NCI-H2196 treated with DMSO at 0.1 percent for 48 hours (cell line): ENCODE results near the gene NOSTRIN.
A peak's percentile ranks its signal among the peaks of the same experiment; 100 is the strongest.
"Not testable (repeated sequence)": the region's sequence is repeated elsewhere in the genome, so short reads cannot be mapped to it uniquely, and the experiment has no call there.

Experiments
- DNase-seq: peaks from one replicate; lab custom pipeline; 2025; ENCODE audit not compliant: unreplicated experiment; lab: John Stamatoyannopoulos, UW

The NOSTRIN gene

DNA sequence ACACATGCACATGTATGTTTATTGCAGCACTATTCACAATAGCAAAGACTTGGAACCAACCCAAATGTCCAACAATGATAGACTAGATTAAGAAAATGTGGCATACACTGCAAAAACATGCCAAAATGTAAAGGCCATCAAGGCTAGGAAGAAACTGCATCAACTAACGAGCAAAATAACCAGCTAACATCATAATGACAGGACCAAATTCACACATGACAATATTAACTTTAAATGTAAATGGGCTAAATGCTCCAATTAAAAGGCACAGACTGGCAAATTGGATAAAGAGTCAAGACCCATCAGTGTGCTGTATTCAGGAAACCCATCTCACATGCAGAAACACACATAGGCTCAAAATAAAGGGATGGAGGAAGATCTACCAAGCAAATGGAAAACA, 64.7 kb downstream of the NOSTRIN start:
- not testable (repeated sequence) for DNase-seq

DNA sequence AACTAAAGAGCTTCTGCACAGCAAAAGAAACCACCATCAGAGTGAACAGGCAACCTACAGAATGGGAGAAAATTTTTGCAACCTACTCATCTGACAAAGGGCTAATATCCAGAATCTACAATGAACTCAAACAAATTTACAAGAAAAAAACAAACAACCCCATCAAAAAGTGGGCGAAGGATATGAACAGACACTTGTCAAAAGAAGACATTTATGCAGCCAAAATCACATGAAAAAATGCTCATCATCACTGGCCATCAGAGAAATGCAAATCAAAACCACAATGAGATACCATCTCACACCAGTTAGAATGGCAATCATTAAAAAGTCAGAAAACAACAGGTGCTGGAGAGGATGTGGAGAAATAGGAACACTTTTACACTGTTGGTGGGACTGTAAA, 67.9 kb downstream of the NOSTRIN start:
- DNase-seq, result not testable (repeated sequence)

DNA sequence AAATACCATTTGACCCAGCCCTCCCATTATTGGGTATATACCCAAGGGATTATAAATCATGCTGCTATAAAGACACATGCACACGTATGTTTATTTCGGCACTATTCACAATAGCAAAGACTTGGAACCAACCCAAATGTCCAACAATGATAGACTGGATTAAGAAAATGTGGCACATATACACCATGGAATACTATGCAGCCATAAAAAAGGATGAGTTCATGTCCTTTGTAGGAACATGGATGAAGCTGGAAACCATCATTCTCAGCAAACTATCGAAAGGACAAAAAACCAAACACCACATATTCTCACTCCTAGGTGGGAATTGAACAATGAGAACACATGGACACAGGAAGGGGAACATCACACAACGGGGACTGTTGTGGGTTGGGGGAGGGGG, 68.4 kb downstream of the NOSTRIN start:
- DNase-seq, result not testable (repeated sequence)

DNA sequence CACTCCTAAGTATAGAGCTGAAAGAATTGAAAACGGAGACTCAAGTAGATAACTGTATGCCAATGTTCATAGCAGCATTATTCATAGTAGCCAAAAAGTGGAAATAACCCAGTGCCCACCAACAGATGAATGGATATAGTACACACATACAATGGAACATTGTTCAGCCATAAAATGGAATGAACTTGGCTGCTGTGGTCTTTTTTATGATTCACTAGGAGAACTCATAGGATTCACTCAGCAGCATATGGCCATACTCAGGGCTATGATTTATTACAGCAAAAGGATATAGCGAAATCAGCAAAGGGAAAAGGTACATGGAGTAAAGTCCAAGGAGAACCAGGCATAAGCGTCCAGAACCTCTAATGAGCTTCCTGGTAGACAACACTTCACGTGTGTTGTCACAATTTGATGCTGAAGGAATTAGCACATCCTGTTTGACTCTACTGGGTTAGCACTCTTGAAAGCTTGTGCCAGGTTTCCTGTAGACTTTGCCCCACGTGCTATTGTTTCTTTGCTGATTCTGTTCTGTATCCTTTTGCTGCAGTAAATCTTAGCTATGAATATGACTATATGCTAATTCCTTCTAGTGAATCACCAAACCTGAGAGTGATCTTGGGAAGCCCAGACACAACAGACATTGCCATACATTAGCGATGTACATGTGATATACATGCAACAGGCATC, 72.1 kb downstream of the NOSTRIN start:
- no peak for DNase-seq

DNA sequence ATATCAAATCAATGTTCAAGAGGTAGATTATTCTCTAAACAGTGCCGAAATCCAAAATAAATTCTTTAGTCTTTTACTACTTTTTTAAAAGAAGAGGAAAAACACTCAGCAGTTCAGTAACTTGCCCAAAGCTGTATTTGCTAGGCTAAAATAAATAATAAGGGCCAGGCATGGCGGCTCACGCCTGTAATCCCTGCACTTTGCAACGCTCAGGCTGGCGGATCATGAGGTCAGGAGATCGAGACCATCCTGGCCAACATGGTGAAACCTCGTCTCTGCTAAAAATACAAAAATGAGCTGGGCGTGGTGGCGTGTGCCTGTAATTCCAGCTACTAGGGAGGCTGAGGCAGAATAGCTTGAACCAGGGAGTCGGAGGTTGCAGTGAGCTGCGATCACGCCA, 79.7 kb downstream of the NOSTRIN start:
- DNase-seq, result not testable (repeated sequence)

DNA sequence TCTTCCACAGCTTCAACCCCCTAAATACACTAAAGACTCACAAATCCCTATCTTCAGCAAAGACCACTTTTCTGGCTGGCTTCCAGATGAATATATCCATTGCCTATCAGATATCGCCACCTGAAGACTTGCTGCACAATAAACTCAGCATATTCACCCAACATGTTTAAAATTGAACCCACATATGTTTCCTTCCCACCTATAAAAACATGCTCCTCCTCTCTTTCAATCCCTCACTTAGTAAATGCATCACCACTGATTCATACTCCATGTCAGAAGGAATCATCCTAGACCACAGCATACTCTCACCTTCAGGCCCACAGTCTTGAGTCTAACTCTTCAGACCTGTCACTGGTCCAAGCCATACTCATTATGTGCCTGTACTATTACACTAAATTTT, 82.5 kb downstream of the NOSTRIN start:
- DNase-seq, result no peak

DNA sequence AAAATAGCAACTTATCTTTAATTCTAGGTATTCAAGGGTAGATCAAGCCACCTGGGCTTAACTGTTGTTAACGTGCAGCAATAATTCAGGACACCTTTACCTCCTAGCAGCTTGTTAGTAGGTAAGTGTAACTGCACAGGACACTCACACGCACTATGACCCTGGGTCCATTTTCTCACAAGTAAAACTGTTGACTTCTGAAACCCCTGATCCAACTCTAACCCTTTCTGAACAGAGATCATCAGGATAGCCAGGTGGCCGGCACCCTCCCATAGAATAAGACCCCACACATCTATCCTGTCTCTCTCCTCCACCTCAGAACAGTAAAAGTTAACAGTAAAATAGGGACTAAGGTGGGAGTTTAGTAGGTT, 87.2 kb downstream of the NOSTRIN start:
- DNase-seq, result no peak

DNA sequence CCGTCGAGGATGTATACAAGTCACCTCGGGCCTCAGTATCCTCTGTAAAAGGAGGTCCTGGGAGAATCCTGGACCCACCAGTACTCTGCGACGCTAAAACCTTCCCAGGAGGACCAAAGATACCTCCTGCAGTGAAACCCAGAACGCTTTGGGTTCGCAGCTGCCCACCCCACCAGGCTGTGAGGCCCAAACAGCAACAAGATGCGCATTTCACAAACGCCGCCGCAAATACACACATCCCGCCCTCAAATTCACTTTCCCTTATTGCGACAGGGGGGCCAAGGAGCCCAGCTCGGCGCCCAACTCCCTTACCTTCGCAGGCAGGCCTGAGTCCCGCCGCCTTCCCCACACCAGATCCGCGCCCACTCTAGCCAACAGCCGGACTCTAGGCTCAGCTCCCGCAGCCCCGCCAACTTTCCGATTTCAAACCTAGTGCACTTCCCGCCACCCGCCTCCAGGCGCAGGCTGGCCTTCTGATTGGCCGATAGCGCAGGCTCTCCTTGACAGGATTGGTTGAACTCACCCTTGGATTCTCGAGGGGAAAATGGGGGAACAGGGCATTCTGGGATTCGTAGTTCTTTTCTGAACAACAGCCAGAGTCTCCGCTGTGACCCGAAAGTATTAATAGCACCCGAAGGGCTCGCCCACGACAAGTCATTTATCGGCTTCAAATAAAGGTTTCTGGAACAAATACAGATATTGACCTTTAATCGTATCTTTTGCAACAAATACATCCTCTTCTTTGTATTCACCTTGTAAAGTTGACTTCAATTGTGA, 87.8 kb downstream of the NOSTRIN start, which contains the start of gene SPC25:
Gene SPC25 (minus strand): TSS at position 425 of the 777 bp plus-strand sequence. CDS start 911 bp downstream, outside the sequence.
- DNase-seq, result peak; percentile 90

DNA sequence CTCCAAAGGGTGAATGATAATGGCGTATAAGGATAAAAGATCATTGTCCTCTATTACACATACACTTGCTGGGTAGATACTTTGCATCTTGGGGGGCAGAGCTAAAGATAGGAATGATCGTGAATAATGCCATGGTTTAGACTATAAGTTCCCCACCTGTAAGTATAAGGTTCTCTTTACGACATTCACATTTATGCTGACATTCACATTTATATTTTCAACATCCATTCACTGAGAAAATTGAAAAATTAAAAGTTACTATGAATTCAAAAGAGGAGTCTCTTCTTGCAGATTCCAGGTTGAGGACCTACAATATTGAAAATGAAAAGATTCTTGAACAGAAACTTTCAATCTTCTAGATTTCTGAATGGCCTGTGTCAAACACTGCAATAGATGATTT, 89.9 kb downstream of the NOSTRIN start:
- DNase-seq, result no peak

DNA sequence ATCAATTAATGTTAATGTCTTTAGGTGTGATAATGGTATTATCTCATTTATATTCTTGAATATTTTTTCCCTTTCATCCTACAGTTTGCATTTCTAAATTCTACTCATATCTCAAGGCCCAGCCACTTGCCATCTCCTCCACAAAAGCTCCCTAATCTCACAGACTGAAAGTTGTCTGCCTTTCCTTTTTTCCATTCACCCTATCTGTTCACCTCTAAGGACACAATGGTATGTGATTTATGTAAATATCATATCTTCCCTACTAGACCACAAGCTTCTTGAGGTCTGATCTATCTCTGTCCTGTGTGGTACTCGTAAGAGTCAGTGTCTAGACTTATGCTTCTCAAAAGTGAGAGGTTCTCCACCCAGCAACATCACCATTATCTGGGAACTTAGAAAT, 91.7 kb downstream of the NOSTRIN start:
- DNase-seq, result no peak

DNA sequence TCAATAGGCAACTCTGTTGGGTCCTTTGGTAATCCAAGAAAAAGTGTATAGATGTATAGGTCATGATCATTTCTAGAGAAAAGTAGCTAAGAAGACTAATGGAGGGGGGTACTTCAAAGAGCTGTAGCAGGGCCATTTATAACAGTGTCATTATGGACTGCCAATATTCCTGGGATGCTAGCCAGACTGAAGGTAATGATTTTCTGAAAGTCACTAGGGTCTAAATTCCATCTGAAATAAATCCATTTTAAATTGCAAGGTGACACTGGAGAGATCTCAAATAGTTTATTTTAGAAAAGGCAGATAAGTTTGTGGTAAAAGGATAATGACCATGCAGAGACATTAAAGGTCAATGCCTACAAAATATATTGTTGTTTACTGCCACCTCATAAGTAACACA, 92.3 kb downstream of the NOSTRIN start:
- DNase-seq, result no peak

DNA sequence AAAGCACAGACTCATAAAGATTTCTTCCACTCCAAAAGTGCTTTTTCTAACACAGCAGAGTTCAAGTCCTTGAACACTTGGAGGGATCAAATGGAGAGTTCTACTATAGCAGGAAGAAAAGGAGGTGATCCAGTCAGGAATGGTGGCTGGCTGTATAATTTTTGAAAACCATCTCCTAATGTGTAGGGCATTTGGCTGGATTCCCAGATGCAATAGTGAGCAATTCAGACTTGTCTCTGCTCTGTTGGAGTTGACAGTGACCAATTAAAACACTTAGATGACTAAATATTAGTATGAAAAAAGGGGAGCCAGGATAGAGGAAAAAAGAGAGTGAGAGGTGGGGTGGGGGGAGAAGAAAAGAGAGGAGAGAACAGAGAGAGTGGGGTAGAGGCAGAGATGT, 93.3 kb downstream of the NOSTRIN start:
- DNase-seq, result no peak

DNA sequence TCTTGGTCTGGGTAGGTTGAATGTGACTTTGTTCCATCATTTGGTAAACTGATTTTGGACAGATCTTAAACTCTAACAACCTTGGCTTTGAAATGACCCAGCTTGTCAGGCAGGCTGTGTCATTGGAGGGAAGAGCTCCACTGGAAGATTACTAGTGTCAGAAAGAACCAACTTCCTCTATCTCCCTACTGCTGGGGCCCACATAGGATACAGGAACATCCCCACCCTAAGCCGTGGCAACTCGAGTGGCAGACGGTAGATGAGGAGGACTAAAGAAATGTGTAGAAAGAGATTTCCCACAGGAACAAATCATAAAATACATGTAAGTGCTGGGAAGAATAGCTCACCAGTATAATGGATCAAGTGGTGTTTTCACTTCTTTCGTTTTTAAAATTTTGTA, 94.3 kb downstream of the NOSTRIN start:
- no peak for DNase-seq

DNA sequence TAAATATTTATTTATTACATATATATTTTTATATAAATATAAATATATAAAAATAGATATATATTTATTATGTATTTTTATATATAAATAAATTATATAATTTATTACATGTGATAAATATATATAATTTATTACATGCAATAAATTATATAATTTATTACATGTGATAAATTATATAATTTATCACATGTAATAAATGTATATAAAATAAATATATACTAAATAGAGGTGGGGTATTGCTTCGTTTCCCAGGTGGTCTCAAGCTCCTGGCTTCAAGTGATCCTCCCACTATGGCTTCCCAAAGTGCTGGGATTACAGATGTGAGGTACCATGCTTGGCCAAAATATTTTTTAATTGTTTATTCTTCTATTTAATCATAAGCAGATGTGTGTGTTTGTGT, 95.0 kb downstream of the NOSTRIN start:
- DNase-seq, result no peak

DNA sequence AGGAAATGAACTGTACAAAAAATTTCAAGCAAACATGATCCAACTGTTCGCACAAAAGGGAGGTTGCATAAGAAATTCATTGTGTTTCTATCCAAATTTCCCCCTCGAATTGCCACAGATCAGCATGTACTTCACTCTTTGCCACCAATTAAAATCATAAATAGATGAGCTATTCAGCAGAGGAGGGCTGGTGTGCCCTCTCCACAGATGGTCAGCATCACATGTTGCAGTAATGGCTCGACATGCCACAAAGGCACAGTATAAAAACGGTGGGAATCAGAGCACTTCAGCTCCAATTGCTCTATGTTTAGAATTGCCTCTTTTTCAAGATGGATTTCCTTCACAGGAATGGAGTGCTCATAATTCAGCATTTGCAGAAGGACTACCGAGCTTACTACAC, 98.6 kb downstream of the NOSTRIN start, which contains the start of gene G6PC2:
Gene G6PC2 (plus strand): TSS at position 289 of the 400 bp plus-strand sequence. CDS start 41 bp downstream, at position 330.
- no peak for DNase-seq

DNA sequence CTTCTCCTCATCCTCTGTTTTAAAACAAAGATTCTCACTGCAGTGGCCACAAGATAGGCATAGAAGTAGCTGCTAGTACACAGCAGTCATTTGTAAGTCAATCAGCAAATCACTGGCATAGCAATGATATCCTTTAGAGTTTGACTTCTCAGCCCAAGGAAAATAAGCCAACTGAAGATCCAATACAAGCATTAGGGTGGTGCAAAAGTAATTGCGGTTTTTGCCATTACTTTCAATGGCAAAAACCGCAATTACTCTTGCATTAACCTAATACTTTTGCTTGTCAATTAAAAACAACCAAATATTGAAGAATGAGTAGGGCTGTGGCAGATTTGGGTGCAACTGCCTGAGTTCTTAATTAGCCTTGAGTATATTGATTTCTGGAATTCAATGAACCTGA, 101.5 kb downstream of the NOSTRIN start:
- DNase-seq, result no peak

DNA sequence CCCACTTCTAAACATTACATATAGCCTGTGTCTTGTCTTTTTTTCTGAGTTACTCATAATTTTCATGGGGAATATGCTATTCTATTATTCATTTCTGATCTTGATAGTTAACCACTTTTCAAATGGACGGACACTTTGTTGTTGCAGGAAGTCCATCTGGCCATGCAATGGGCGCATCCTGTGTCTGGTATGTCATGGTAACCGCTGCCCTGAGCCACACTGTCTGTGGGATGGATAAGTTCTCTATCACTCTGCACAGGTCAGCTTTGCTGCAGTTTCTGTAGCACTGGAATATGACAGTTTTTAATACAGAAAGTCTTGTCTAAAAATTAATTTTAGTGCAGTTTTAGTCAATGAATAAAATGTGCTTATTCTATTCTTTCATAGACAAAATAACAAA, 101.9 kb downstream of the NOSTRIN start:
- no peak for DNase-seq

DNA sequence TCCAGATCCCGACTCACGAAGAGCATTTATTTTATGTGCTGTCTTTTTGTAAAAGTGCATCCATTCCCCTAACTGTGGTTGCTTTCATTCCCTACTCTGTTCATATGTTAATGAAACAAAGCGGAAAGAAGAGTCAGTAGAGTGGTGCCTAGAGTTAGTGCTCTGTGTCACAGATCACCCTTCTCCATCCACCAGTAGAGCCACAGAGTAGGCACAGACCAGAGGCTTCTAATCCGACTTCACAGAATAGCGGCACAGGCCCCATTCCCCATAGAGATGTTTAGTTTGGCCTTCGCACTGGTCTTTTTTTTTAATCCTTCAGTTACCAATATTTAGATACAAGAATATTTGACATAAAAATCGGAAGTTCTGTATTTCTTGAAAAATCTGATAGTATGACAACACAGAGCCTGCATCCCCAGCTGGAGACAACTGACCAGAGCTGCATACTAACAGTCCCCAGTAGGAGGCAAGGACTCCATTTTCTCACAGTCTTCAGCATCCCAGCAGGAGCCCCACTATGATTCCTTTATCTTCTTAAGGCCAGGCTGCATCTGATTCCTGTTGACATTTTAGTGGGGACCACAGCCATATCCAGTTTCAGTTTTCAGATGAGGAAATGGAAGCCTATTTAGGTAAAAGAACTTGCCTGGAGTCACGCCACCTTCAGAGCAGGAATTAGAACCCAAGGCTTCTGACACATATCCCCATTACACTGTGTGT, 105.7 kb downstream of the NOSTRIN start:
- no peak for DNase-seq

DNA sequence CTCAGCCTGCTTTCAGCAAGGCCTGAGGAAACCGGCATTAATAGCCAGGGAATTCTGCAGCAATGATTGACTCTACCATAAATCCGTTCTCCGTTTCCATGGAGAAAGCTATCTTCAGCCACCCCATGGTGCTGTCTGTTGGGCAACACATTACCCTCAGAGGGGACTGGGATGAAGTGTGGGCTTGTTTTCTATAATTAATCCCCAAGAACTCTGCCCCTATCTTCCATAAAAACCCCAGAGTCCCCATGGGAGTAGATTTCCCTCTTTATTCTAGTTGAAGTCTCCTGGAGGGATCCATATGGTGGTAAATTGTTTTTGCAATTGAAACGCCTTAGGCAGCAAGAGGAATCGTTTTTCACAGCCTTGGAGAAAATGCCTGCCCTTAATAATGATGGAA, 107.9 kb downstream of the NOSTRIN start:
- DNase-seq, result no peak

DNA sequence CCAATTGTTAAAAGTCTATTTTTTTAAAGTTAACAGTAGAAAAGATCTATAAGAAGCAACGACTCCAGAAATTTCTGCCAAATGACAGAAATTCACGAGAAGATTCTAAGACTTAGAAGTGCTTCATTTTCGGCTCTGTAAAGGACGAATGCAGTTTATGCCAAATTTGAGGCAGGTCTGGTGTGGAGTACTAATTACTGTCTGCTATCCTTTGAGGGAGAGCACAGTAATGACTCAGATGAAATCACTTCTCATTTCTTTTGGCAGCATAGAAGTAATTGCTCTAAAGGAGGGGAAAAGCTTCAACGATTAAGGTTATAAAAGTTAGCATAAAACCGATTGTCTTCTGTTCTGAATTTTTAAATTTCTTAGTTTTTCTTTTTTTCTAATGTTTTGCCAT, 110.0 kb downstream of the NOSTRIN start:
- DNase-seq, result no peak

DNA sequence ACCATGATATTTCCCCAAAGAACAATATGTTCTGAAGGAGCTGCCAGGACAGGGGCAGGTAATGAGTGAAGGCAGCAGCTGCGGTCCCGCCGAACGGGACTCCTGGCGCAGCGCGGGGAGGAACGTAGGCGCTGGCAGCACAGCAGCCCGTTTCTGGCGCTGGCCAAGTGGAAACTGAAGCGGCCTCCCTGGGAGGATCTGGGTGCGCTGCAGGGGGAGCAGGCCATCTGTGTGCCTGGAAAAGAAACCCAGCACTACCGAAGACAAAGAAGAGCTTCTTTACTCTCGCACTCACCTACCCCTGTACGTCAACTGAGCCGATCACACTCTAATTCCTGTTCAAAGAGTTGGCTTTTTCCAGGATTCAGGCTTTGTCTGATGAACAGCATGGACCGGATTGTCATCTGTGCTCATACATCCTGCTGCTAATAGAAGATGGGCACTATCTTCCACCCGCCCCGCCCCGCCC, 110.5 kb downstream of the NOSTRIN start:
- no peak for DNase-seq

DNA sequence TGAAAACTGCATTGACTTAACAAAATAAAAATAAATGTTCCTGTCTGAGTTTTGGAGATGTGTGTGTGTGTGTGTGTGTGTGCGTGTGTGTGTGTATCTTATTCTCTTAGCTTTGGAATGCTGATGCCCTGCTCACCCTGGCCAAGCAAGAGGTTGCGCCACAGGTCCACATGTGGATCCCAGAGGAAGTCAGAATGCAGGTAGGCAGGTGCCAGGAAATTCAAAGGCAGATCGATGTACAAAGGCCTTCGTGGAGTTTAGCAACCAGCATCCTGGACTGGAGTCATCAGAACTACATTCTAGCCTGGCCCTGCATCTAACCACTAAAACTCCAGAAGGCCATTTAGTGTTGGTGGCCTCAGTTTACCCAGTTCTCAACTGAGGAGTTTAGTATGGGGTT, 111.1 kb downstream of the NOSTRIN start:
- DNase-seq, result no peak
